ENCODE measurements around the gene GSTM2.

GSTM2 gene

GRCh38 chr1:109637446-109637845 is 30.4 kb upstream of the GSTM2 start:
- TF ChIP-seq, protein P1, sequence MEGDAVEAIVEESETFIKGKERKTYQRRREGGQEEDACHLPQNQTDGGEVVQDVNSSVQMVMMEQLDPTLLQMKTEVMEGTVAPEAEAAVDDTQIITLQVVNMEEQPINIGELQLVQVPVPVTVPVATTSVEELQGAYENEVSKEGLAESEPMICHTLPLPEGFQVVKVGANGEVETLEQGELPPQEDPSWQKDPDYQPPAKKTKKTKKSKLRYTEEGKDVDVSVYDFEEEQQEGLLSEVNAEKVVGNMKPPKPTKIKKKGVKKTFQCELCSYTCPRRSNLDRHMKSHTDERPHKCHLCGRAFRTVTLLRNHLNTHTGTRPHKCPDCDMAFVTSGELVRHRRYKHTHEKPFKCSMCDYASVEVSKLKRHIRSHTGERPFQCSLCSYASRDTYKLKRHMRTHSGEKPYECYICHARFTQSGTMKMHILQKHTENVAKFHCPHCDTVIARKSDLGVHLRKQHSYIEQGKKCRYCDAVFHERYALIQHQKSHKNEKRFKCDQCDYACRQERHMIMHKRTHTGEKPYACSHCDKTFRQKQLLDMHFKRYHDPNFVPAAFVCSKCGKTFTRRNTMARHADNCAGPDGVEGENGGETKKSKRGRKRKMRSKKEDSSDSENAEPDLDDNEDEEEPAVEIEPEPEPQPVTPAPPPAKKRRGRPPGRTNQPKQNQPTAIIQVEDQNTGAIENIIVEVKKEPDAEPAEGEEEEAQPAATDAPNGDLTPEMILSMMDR (conservative IDR thresholded peaks at IDR 0.05), result no peak
- H3K27ac ChIP-seq, result no peak overlapping the region

- no peak overlapping the region for H3K27ac ChIP-seq
- TF ChIP-seq, protein P1 (conservative IDR thresholded peaks at IDR 0.05), result no peak
Observed at GRCh38 chr1:109639063-109639840, 28.6 kb upstream of the GSTM2 start.

DNA sequence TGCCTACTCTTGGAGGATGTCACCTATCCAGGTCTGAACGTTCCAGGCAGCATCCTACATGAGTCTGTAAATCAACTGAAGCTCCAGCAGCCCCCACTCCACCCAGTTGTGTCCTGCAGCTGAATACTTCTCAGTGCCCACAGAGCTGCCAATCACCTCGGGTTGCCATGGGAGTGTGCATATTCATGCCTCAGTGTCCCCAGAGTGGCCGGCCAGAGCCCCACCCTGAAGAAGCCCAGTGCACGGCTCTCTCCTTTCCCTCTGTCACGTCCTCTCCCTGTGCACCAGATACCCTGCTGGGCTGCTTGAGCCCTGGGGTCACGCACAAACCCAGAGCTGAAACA is 28.0 kb upstream of the GSTM2 start:
- no peak overlapping the region for H3K27ac ChIP-seq
- TF ChIP-seq, protein P1 (conservative IDR thresholded peaks at IDR 0.05), result no peak

GRCh38 chr1:109640285-109640865 is 27.5 kb upstream of the GSTM2 start:
- TF ChIP-seq, protein P1 (conservative IDR thresholded peaks at IDR 0.05), result peak; percentile 90
- no peak overlapping the region for H3K27ac ChIP-seq

GRCh38 chr1:109641078-109641740 is 26.6 kb upstream of the GSTM2 start:
- TF ChIP-seq, protein P1 (conservative IDR thresholded peaks at IDR 0.05), result no peak
- no peak overlapping the region for H3K27ac ChIP-seq

DNA sequence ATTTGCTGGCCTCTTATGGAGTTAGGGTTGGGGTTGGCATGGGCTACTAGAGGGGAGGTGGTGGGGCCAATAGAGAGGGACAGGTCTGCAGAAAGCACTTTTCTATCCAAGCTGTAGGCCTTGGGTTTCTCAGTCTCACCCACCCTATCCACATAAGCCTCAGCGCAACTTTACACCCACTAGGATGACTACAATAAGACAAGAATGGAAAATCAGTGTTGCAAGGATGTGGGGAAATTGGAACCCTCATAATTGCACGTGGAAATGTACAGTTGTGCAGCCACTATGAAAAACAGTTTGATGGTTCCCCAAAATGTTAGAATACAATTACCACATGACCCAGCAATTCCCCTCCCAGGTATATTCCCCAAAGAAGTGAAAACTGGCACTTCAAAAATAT is 26.0 kb upstream of the GSTM2 start:
- TF ChIP-seq, protein P1 (conservative IDR thresholded peaks at IDR 0.05), result no peak
- no peak overlapping the region for H3K27ac ChIP-seq

GRCh38 chr1:109642626-109643025 is 25.2 kb upstream of the GSTM2 start:
- no peak overlapping the region for H3K27ac ChIP-seq
- TF ChIP-seq, protein P1 (conservative IDR thresholded peaks at IDR 0.05), result no peak
